Hematopoietic multipotent progenitor cell treated with erythropoietin and hydrocortisone succinate and interleukin-3 and kit ligand, for 8 days (in vitro differentiated cells): ENCODE measurements around the gene SCN7A.
A peak's percentile ranks its signal among the peaks of the same experiment; 100 is the strongest.
"Not testable (repeated sequence)": the region's sequence is repeated elsewhere in the genome, so short reads cannot be mapped to it uniquely, and the experiment has no call there.

Source experiments
- DNase-seq: peaks from one replicate; pipeline ENCODE4 v3.0.0-alpha.2; 2015

The SCN7A gene

GRCh38 chr2:166451468-166451867, 42.6 kb downstream of the SCN7A start:
- DNase-seq: no peak

- no peak for DNase-seq
Measured at GRCh38 chr2:166449439-166449838, 44.6 kb downstream of the SCN7A start.

GRCh38 chr2:166448106-166448505, 45.9 kb downstream of the SCN7A start:
- no peak for DNase-seq

GRCh38 chr2:166444306-166444705, 49.7 kb downstream of the SCN7A start:
- no peak for DNase-seq

DNA sequence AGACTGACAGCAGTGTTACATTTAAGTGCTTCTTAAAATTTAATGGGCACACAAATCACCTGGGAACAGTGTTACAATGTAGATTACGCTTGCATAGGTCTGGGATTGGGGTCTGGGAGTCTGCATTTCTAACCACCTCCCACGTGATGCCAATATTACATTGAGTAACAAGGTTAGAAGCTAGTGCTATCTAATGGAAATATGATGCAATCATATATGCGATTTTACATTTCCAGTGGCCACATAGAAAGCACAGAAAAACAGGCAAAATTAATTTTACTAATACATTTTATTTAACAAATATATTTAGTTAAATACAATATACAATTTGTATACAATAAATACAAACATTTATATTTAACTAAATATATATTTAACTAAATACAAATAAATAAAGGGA, 53.7 kb downstream of the SCN7A start:
- no peak for DNase-seq

DNA sequence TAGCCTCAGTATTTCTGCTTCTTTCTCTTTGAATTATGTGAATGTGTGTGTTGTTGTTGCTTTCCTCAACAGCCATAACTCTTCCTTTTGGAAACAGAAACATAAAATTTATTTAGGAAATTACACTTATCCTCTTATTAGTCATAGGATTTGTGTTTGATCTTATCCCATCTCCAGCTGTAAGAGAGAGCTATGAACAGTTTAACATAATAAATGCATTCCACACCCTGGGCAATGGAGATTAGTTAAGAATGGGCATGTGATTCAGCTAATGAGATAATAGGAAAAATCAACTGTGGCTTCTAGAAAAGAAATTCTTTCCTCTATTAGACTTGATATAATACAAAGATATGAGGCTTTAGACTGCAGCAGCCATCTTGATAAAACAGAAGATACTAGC, 55.0 kb downstream of the SCN7A start:
- no peak for DNase-seq

- no peak for DNase-seq
Measured at GRCh38 chr2:166436976-166437375, 57.1 kb downstream of the SCN7A start.

DNA sequence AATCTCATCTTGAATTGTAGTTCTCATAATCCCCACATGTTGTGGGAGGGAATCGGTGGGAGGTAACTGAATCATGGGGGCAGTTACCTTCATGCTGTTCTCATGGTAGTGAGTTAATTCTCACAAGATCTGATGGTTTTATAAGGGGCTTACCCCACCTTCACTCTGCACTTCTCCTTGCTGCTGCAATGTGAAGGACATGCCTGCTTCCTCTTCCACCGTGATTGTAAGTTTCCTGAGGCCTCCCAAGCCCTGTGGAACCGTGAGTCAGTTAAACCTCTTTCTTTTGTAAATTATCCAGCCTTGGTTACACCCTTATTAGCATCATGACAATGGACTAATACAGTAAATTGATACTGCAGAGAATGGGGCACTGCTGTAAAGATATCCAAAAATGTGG, 57.9 kb downstream of the SCN7A start:
- no peak for DNase-seq

DNA sequence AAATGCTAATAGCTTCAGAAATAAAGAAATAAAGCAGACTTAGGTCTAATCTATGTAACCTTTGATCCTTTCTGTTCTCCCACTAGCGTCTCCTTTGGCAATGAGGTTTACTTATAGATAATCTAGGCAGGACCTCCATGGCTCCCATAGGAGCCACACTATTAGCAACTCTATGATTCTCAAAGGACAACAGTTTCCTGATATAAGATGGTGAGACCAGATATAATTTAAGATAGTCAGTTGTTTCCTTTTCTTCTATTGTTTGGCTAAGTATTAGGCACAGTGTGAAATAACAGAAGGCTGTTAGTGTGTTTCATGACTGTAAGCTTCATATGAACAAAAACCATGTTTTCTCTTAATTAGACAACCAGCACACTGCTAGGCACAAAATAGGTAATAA, 59.6 kb downstream of the SCN7A start:
- no peak for DNase-seq

DNA sequence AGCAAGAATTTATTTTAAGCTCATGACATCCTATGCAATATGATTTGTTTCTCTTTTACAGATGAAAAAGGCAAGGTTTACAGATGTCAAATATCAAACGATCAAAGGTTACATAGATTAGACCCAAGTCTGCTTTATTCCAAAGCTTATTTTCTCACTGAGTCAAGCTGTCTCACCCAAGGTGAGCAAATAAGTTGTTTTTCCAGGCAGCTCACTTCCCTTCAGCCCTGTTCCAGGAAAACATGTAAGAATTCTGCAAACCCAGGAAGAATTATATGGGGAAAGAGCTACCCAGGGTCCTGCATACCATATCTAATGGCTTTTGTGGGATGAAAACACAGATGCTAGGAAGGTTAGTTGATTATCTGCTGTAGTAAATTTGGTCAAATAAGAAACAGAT, 60.6 kb downstream of the SCN7A start:
- DNase-seq: no peak

GRCh38 chr2:166432331-166432730, 61.7 kb downstream of the SCN7A start:
- DNase-seq: no peak

DNA sequence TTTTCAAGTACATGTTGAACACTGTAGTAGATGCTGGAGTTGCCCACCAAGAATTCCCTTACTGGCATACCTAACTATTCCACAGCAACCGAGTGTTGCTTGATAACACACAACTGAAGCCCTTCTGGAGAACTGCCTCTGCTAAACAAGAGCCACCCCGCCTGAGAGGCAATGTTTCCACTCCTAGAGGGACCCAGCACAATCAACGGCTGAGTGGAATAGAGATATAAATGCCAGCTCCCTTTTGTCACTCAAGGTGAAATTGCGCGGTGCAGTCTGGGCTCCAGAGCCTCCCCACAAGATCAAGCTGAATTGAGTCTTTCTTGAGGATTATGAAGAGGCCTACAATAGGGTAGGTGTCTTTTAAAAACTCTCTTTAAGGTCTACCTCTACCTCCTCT, 69.2 kb downstream of the SCN7A start:
- no peak for DNase-seq

GRCh38 chr2:166419616-166419934, 74.5 kb downstream of the SCN7A start:
- peak; percentile 51 for DNase-seq

DNA sequence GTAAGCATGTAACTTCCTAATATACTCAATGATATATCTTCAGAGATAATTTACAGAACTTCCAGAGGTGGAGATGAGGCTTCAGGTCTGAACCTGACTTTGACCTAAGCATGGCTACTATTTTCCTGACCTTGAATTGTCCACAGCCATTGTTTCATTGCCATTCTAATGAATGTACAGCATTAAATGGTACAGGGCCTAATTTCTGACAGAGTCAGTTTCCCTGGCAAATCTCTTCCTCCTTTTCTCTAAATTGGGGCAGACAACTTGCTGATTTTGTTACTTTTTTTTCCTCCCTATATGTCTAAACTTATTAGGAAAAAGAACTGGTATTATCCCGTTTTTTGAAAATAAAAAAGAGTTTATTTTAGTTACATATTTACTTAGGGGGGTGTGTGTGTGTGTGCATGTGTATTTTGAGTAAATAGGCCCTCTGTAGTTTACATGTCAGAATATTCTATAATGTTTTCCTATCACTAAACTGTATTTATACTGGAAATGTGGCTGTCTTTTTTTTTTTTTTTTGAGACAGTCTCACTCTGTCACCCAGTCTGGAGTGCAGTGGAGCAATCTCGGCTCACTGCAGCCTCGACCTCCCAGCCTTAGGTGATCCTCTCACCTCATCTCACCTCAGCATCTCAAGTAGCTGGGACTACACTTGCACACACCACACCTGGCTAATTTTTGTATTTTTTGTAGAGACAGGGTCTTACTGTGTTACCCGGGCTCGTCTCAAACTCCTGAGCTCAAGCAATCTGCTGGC, 75.0 kb downstream of the SCN7A start:
- no peak for DNase-seq

DNA sequence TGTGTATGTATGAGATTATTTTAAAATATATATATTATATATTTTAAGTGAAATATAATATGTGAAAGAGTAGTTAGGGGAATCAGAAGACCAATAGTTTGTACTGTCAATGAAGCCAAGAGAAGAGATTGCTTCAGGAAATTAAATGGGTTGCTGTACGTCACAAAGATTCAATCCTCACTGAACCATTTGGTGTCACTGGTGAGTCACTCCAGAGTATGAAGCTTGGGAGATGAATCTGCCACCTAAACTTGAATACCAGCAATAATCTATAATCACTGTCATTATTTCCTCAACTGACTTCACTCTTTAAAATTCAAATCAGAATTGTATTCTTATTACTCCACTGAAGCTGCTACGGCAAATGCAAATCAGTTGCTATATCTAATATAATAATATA, 76.4 kb downstream of the SCN7A start:
- peak; percentile 27 for DNase-seq

- DNase-seq: no peak
Measured at GRCh38 chr2:166413255-166413654, 80.8 kb downstream of the SCN7A start.

- DNase-seq: no peak
Measured at GRCh38 chr2:166411473-166412230, 82.4 kb downstream of the SCN7A start.

- DNase-seq: no peak
Measured at GRCh38 chr2:166410828-166411472, 83.1 kb downstream of the SCN7A start.

DNA sequence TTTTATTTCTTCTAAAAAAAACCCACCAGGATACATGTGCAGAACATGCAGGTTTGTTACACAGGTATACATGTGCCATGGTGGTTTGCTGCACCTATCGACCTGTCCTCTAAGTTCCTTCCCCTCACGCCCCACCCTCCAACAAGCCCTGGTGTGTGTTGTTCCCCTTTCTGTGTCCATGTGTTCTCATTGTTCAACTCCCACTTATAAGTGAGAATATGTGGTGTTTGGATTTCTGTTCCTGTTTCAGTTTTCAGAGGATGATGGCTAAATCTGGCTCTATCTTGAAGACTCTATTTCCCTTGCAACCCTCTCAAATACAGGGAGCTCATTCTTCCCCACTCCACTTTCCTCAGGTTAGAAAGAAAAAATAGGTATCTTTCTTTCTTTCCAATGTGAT, 86.3 kb downstream of the SCN7A start:
- DNase-seq: not testable (repeated sequence)

- DNase-seq: no peak
Measured at GRCh38 chr2:166406374-166406773, 87.7 kb downstream of the SCN7A start.

GRCh38 chr2:166405569-166405926, 88.5 kb downstream of the SCN7A start:
- no peak for DNase-seq

- DNase-seq: no peak
Measured at GRCh38 chr2:166404831-166405568, 89.0 kb downstream of the SCN7A start.

GRCh38 chr2:166394245-166394644, 99.8 kb downstream of the SCN7A start:
- DNase-seq: no peak

DNA sequence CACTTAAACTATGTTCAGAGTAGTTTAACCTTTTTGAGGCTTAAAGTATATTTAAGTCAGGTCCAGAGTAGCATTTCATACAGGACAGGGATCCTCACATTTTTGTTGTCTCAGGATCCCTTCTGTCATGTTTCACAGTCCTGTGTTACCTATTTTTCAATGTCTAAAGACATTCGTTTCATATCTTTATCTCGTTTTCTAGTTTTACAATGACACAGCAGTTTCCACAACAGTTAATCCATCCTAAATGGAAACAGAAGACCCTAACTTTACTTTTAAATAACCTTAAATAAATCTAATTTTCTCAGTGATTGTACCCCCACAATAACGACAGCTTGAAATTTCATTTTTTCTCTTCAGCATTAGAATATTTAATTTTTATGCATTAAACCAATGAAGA, 101.0 kb downstream of the SCN7A start:
- no peak for DNase-seq
